H9 (cell line): ENCODE results near the gene EPHA4. TPM values are rescaled to one million over a fixed set of nuclear protein-coding genes. Genes with fewer than 3 reads are reported as not detected.
A peak's percentile ranks its signal among the peaks of the same experiment; 100 is the strongest.

Experiments used
- DNase-seq: peaks from one replicate; pipeline ENCODE4 v3.0.0-alpha.2; 2017
- H2AFZ ChIP-seq: one replicate; pipeline ENCODE4 v1.6.1; 2013; ENCODE audit warnings: mild to moderate bottlenecking, low read length, control low read depth, moderate library complexity
- H2AK5ac ChIP-seq: 2 replicates; pipeline ENCODE4 v1.6.1; 2013; ENCODE audit warnings: low read length, control low read depth, mixed read lengths; ENCODE audit not compliant: insufficient read length
- H2BK120ac ChIP-seq: one replicate; pipeline ENCODE4 v1.6.1; 2013; ENCODE audit warnings: low read depth, mild to moderate bottlenecking, low read length, control low read depth, inconsistent platforms; ENCODE audit not compliant: poor library complexity, severe bottlenecking
- H2BK12ac ChIP-seq: 2 replicates; pipeline ENCODE4 v1.6.1; 2013; ENCODE audit warnings: low read length, control low read depth, mixed read lengths, low read depth; ENCODE audit not compliant: insufficient read length
- H2BK15ac ChIP-seq: 2 replicates; pipeline ENCODE4 v1.6.1; 2013; ENCODE audit warnings: low read depth, low read length, control low read depth
- H2BK20ac ChIP-seq: one replicate; pipeline ENCODE4 v1.6.1; 2013; ENCODE audit warnings: low read depth, mild to moderate bottlenecking, low read length, control low read depth, inconsistent platforms; ENCODE audit not compliant: poor library complexity, severe bottlenecking
- H2BK5ac ChIP-seq: 2 replicates; pipeline ENCODE4 v1.6.1; 2013; ENCODE audit warnings: low read length, control low read depth, mixed read lengths; ENCODE audit not compliant: insufficient read length
- H3K14ac ChIP-seq: 2 replicates; pipeline ENCODE4 v1.6.1; 2013; ENCODE audit warnings: low read length, control low read depth; ENCODE audit not compliant: insufficient read depth
- H3K18ac ChIP-seq: 2 replicates; pipeline ENCODE4 v1.6.1; 2013; ENCODE audit warnings: low read depth, mild to moderate bottlenecking, mixed read lengths, low read length, control low read depth; ENCODE audit not compliant: insufficient read length
- H3K23ac ChIP-seq: 2 replicates; pipeline ENCODE4 v1.6.1; 2013; ENCODE audit warnings: low read length, control low read depth, mixed read lengths, low read depth; ENCODE audit not compliant: insufficient read length
- H3K23me2 ChIP-seq: 2 replicates; pipeline ENCODE4 v1.6.1; 2013; ENCODE audit warnings: low read depth, mild to moderate bottlenecking, mixed read lengths, low read length, control low read depth; ENCODE audit not compliant: insufficient read length, poor library complexity, severe bottlenecking
- H3K27ac ChIP-seq: 2 replicates; pipeline ENCODE4 v1.5.1; 2013; ENCODE audit warnings: low read length, control low read depth, mixed read lengths, low read depth; ENCODE audit not compliant: insufficient read length
- H3K27me3 ChIP-seq: 2 replicates; pipeline ENCODE4 v1.6.1; 2013; ENCODE audit warnings: low read length, control low read depth, inconsistent platforms; ENCODE audit not compliant: insufficient read depth
- H3K4ac ChIP-seq: 2 replicates; pipeline ENCODE4 v1.6.1; 2013; ENCODE audit warnings: low read depth, mild to moderate bottlenecking, control low read depth, inconsistent platforms, low read length, moderate library complexity
- H3K4me1 ChIP-seq: 2 replicates; pipeline ENCODE4 v1.6.1; 2013; ENCODE audit warnings: low read length, control low read depth, inconsistent platforms; ENCODE audit not compliant: insufficient read depth
- H3K4me2 ChIP-seq: 2 replicates; pipeline ENCODE4 v1.6.1; 2013; ENCODE audit warnings: low read length, control low read depth, mixed read lengths; ENCODE audit not compliant: insufficient read length, insufficient read depth
- H3K56ac ChIP-seq: 2 replicates; pipeline ENCODE4 v1.6.1; 2013; ENCODE audit warnings: low read depth, mild to moderate bottlenecking, mixed read lengths, low read length, control low read depth; ENCODE audit not compliant: insufficient read length
- H3K79me1 ChIP-seq: 2 replicates; pipeline ENCODE4 v1.6.1; 2013; ENCODE audit warnings: low read depth, mild to moderate bottlenecking, moderate library complexity, low read length, control low read depth, inconsistent platforms; ENCODE audit not compliant: insufficient read depth, poor library complexity, severe bottlenecking
- H3K79me2 ChIP-seq: 2 replicates; pipeline ENCODE4 v1.6.1; 2013; ENCODE audit warnings: low read length, control low read depth, inconsistent platforms; ENCODE audit not compliant: insufficient read depth
- H3K9ac ChIP-seq: 2 replicates; pipeline ENCODE4 v1.6.1; 2013; ENCODE audit warnings: low read length, control low read depth, mixed read lengths; ENCODE audit not compliant: insufficient read length; ENCODE audit errors: extremely low read depth
- H3K9me3 ChIP-seq: one replicate; pipeline ENCODE4 v1.6.1; 2013; ENCODE audit warnings: low read depth, low read length, inconsistent platforms; ENCODE audit not compliant: control insufficient read depth
- H3T11ph ChIP-seq: one replicate; pipeline ENCODE4 v1.6.1; 2013; ENCODE audit warnings: mild to moderate bottlenecking, low read length, control low read depth, inconsistent platforms
- H4K20me1 ChIP-seq: one replicate; pipeline ENCODE4 v1.6.1; 2013; ENCODE audit not compliant: control insufficient read depth, insufficient read length, insufficient read depth
- H4K5ac ChIP-seq: 2 replicates; pipeline ENCODE4 v1.6.1; 2013; ENCODE audit warnings: low read depth, mild to moderate bottlenecking, mixed read lengths, low read length, control low read depth; ENCODE audit not compliant: insufficient read length
- H4K8ac ChIP-seq: replicated peaks from 2 replicates; pipeline ENCODE4 v1.6.1; 2013; ENCODE audit warnings: low read length, control low read depth, mixed read lengths, low read depth; ENCODE audit not compliant: insufficient read length
- H4K91ac ChIP-seq: 2 replicates; pipeline ENCODE4 v1.6.1; 2013; ENCODE audit warnings: low read depth, mild to moderate bottlenecking, moderate library complexity, mixed read lengths, low read length, control low read depth; ENCODE audit not compliant: insufficient read length
- H3K27ac Mint-ChIP-seq, 3 experiments: 2 replicates in 2 of 3; 3 replicates in 1 of 3; pipeline ENCODE4 v1.8.0; 2020 to 2021; ENCODE audit warnings: mixed read lengths in 3 of 3, mild to moderate bottlenecking in 1 of 3, moderate library complexity in 1 of 3
- H3K27me3 Mint-ChIP-seq: 2 replicates; pipeline ENCODE4 v1.8.0; 2021; ENCODE audit warnings: low read depth, mild to moderate bottlenecking, moderate library complexity, mixed read lengths
- H3K36me3 Mint-ChIP-seq, 3 experiments: 2 replicates in 2 of 3; 3 replicates in 1 of 3; pipeline ENCODE4 v1.8.0; 2020 to 2021; ENCODE audit warnings: low read depth in 3 of 3, mixed read lengths in 3 of 3; ENCODE audit not compliant: insufficient read depth in 1 of 3
- H3K4me1 Mint-ChIP-seq, 2 experiments: 2 replicates each; pipeline ENCODE4 v1.8.0; 2020; ENCODE audit warnings: mixed read lengths in 2 of 2
- H3K4me3 Mint-ChIP-seq, 2 experiments: 2 replicates in 1 of 2; 3 replicates in 1 of 2; pipeline ENCODE4 v1.8.0; 2020 to 2021; ENCODE audit warnings: mild to moderate bottlenecking in 2 of 2, mixed read lengths in 2 of 2, moderate library complexity in 1 of 2
- H3K9me3 Mint-ChIP-seq, 2 experiments: 2 replicates in 1 of 2; 3 replicates in 1 of 2; pipeline ENCODE4 v1.8.0; 2020; ENCODE audit warnings: mild to moderate bottlenecking in 2 of 2, mixed read lengths in 2 of 2, moderate library complexity in 1 of 2
- CTCF ChIP-seq: fragments of 200-600 bp; sonication (generic); conservative IDR thresholded peaks from 3 replicates; pipeline ENCODE4 v1.8.0; 2021; ENCODE audit warnings: antibody characterized with exemption, mild to moderate bottlenecking
- WGBS: extraction: QIAGEN DNeasy Blood & Tissue Kit; methylation state at CpG from one replicate; pipeline ENCODE4 v1.1.7; 2013; ENCODE audit warnings: missing lambda C conversion rate, low lambda C conversion rate, mixed read lengths; ENCODE audit not compliant: insufficient read length; ENCODE audit errors: extremely low coverage; 5-methylcytosine and 5-hydroxymethylcytosine counted together
- total RNA-seq: library from RNA; stranded (reverse); gene quantifications from 2 replicates; pipeline ENCODE4 v1.2.1, GENCODE V29; 2021

EPHA4 gene
- total RNA-seq, 1 experiment from 2014 or later, result 25.1 TPM

GRCh38 chr2:221493391-221493790 is 78.7 kb downstream of the EPHA4 start:
- H3K14ac ChIP-seq, result no peak overlapping the region
- no peak for DNase-seq
- no peak overlapping the region for H3K56ac ChIP-seq
- no peak overlapping the region for H3K4me2 ChIP-seq
- H4K5ac ChIP-seq, result no peak overlapping the region
- no CpG with 5 or more reads among the region's 7 CpGs for WGBS
- H3K9ac ChIP-seq, result no peak overlapping the region
- no peak overlapping the region for H3K4ac ChIP-seq
- H2BK15ac ChIP-seq, result no peak overlapping the region
- no peak overlapping the region for H4K91ac ChIP-seq
- H2BK5ac ChIP-seq, result no peak overlapping the region
- Mint-ChIP-seq H3K4me1 (peaks cover 13 to 56% of the 10 kb centered on the region in 2 experiments), H3K36me3 (peaks cover 0 to 27% (median 4%) of the 10 kb centered on the region in 3 experiments; a peak in 4 of 7 replicates), H3K9me3 (no peaks in the 10 kb centered on the region), H3K27me3 (no peaks in the 10 kb centered on the region; the same call in 1 of the 2 replicates), H3K4me3 (no peak overlapping the region), H3K27ac (peak overlapping the region in 1 of 3 experiments; percentile 23; a peak in 1 of 7 replicates)
- no peak overlapping the region for H4K8ac ChIP-seq
- no peak overlapping the region for H2AFZ ChIP-seq
- no peak for TF ChIP-seq CTCF
- H3K27ac ChIP-seq, result no peak overlapping the region
- H3K27me3 ChIP-seq, result no peaks in the 10 kb centered on the region
- 0 out of 2 replicates have a peak, but pooled peaks cover 2% of the 10 kb centered on the region for H3K4me1 ChIP-seq
- no peaks in the 10 kb centered on the region for H3K79me2 ChIP-seq
- H4K20me1 ChIP-seq, result no peaks in the 10 kb centered on the region
- H3K23ac ChIP-seq, result no peak overlapping the region
- no peaks in the 10 kb centered on the region for H3K23me2 ChIP-seq
- no peaks in the 10 kb centered on the region for H3K79me1 ChIP-seq
- H2BK20ac ChIP-seq, result no peak overlapping the region
- no peaks in the 10 kb centered on the region for H3K9me3 ChIP-seq
- H2BK12ac ChIP-seq, result no peak overlapping the region
- no peak overlapping the region for H2BK120ac ChIP-seq
- H2AK5ac ChIP-seq, result no peak overlapping the region
- H3T11ph ChIP-seq, result no peak overlapping the region
- H3K18ac ChIP-seq, result no peak overlapping the region
